HG03342 (cell line): ENCODE measurements around the gene RREB1.

Experiments used
- ATAC-seq: cut with Tn5 transposase; IDR thresholded peaks from one replicate; pipeline ENCODE4 v1.9.1; 2021; ENCODE audit warnings: mild to moderate bottlenecking, moderate library complexity; ENCODE audit not compliant: unreplicated experiment

Gene RREB1

GRCh38 chr6:7159790-7160525 is 52.2 kb downstream of the RREB1 start:
- no peak for ATAC-seq

- ATAC-seq = no peak
Measured at GRCh38 chr6:7161253-7161623, 53.5 kb downstream of the RREB1 start.

- ATAC-seq = no peak
Measured at GRCh38 chr6:7161845-7162244, 54.1 kb downstream of the RREB1 start.

GRCh38 chr6:7163661-7164071 is 55.9 kb downstream of the RREB1 start:
- ATAC-seq = no peak

GRCh38 chr6:7164536-7165001 is 56.8 kb downstream of the RREB1 start:
- ATAC-seq = no peak

- no peak for ATAC-seq
Measured at GRCh38 chr6:7165002-7165889, 57.5 kb downstream of the RREB1 start.

- no peak for ATAC-seq
Measured at GRCh38 chr6:7165890-7166267, 58.1 kb downstream of the RREB1 start.

GRCh38 chr6:7166410-7167293 is 58.9 kb downstream of the RREB1 start:
- ATAC-seq = no peak

- ATAC-seq = no peak
Measured at GRCh38 chr6:7169296-7169721, 61.5 kb downstream of the RREB1 start.

- no peak for ATAC-seq
Measured at GRCh38 chr6:7170117-7170732, 62.5 kb downstream of the RREB1 start.

GRCh38 chr6:7171119-7171518 is 63.4 kb downstream of the RREB1 start:
- ATAC-seq = no peak

GRCh38 chr6:7171733-7172132 is 64.0 kb downstream of the RREB1 start:
- no peak for ATAC-seq

GRCh38 chr6:7172649-7173048 is 64.9 kb downstream of the RREB1 start:
- no peak for ATAC-seq

GRCh38 chr6:7173843-7174503 is 66.2 kb downstream of the RREB1 start:
- no peak for ATAC-seq

- ATAC-seq = no peak
Measured at GRCh38 chr6:7175462-7175861, 67.7 kb downstream of the RREB1 start.

- ATAC-seq = no peak
Measured at GRCh38 chr6:7176208-7176607, 68.4 kb downstream of the RREB1 start.

- ATAC-seq = no peak
Measured at GRCh38 chr6:7178280-7178679, 70.5 kb downstream of the RREB1 start.

GRCh38 chr6:7180751-7181150 is 73.0 kb downstream of the RREB1 start:
- no peak for ATAC-seq

GRCh38 chr6:7183707-7184106 is 75.9 kb downstream of the RREB1 start:
- no peak for ATAC-seq

- ATAC-seq = no peak
Measured at GRCh38 chr6:7184502-7184901, 76.7 kb downstream of the RREB1 start.
